ENCODE measurements around the gene GABRD. TPM values are rescaled to one million over a fixed set of nuclear protein-coding genes. Genes with fewer than 3 reads are reported as not detected.
"Not testable (repeated sequence)": the region's sequence is repeated elsewhere in the genome, so short reads cannot be mapped to it uniquely, and the experiment has no call there.

The GABRD gene, protein sequence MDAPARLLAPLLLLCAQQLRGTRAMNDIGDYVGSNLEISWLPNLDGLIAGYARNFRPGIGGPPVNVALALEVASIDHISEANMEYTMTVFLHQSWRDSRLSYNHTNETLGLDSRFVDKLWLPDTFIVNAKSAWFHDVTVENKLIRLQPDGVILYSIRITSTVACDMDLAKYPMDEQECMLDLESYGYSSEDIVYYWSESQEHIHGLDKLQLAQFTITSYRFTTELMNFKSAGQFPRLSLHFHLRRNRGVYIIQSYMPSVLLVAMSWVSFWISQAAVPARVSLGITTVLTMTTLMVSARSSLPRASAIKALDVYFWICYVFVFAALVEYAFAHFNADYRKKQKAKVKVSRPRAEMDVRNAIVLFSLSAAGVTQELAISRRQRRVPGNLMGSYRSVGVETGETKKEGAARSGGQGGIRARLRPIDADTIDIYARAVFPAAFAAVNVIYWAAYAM
- 0.72 TPM for total RNA-seq (ENCODE audit: insufficient read depth, low replicate concordance)

DNA sequence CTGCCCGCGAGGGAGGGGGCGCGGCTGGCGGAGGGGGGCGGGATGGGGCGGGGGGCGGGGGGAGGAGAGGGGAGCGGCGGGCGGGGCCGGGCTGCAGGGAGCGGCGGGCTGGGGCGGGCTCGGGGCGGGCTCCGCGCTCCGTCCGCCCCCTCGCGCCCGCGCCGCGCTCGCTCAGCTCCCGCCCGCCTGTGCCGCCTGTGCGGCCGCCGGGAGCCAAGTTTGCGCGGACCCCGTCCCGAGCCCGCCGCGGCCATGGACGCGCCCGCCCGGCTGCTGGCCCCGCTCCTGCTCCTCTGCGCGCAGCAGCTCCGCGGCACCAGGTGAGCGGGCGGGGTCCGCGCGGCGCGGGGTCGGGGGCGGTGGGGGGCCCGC, at the start of gene GABRD:
Gene GABRD (plus strand): TSS at position 174 of the 372 bp plus-strand sequence. CDS start 79 bp downstream, at position 253.
- DNase-seq (ENCODE audit: low spot score): no peak

DNA sequence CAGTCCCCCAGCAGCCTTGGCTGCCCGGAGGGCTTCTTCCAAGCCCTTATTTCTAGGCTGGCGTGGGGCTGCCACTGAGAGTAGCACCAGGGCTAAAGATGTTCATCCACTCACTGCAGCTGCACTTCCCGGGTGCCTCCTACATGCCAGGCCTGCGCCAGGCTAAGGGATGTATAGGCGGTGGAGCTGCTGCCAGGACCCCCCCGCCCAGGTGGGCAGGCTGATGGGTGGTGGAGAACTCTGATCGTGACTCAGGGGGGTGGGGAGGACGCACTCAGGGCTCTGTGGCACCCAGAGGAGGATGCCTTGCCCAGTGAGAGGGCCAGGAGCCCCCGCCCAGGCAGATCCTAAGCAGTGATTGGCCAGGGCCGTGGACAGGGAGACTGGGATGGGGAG, 49.6 kb upstream of the GABRD start:
- DNase-seq (ENCODE audit: low spot score): no peak

DNA sequence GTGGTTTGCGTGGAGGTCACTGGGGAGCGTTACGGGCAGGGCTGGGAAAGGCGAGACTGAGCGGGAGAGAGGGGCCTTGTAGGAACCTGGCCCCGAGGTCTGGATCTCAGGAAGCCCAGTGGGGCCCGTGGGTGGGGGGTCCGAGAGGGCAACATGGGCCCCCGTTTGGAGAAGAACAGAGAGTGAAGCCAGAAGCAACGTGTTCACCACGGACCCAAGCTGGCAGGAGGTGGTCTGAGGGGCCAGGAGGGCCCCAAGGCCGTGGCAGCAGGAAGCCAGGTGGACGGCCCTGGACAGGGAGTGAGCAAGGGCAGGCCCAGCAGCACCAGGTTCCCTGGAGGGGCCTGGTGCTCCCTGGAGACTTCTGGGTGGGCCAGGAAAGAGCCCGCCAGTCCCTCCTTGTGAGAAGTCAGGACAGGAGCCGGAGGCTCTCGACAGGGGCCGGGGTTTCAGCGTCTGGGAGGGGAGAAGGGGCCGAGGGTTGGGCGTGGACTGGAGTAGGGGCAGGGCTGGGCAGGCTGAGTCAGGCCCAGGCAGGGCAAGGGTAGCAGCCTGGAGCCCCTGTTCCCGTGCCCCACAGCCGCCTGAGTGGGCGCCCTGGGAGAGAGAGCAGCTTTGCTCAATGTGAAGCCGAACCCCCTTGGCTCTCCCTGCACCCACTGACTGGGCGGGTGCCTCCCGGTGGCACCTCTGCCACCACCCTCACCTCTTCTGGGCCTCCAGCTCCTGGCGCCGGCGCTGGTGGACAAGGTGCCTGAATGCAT, 49.0 kb upstream of the GABRD start:
- peak; percentile 36 for DNase-seq (ENCODE audit: low spot score)

DNA sequence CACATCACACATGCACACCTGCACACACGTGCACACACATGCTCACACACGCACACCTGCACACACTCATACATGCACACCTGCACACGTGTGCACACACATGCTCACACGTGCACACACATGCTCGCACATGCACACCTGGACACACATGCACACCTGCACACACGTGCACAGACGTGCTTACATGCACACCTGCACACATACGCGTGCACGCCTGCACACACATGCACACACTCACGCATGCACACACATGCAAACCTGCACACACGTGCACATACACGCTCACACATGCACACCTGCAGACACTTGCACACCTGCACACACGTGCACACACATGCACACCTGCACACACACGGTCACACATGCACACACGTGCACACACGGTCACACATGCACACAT, 48.1 kb upstream of the GABRD start:
- no peak for DNase-seq (ENCODE audit: low spot score)

DNA sequence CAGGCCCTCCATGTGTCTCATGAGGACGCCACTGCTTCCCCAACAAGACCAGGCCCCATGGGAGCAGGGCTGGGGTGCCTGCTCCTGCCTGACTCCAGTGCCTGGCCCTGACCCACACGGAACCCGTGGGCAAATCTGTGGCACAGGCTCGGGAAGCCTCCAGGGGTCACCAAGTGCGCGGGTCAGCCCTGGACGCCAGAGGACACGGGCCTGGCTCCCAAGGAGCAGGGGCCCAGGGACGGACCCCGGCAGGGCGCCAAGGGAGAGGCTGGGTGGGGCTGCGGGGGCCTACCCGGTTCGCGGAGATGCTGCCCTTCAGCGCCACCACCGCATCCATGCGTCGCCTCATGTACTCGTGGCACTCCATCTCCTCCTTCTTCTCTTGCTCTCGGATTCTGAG, 47.5 kb upstream of the GABRD start:
- no peak for DNase-seq (ENCODE audit: low spot score)

DNA sequence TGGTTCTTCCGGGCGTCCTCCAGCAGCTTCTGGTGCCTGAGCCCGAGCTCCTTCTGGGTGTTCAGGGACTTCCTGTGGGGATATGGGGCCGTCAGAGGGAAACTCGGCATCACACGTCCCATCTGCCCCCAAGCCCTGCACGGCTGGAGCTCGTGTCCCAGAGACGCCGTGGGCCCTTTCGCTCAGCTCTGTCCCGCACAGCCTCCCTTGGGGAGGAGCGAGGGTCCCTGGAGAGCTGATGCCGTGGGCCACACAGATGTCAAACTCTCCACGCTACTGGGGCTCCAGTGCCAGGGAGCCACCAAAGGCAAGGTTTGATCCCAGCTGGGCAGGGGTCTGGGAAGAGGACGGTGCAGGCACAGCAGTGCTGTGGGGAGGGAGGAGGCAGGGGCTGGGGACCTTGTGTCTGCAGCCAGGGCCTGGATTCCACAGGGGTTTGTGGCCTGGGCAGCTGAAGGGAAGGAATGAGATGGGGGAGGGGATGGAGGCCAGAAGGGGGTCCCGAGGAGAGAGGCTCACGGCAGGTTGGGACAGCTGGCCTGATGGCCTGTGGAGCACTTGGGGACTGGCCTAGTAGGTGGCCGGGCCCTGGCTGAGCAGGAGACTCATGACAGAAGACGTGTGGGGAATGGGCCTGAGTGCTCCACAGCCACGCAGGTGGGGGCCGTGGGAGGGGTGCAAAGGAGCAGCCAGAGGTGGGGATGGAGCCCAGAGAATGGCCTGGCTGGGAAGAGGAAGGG, 46.0 kb upstream of the GABRD start:
- DNase-seq (ENCODE audit: low spot score): no peak

DNA sequence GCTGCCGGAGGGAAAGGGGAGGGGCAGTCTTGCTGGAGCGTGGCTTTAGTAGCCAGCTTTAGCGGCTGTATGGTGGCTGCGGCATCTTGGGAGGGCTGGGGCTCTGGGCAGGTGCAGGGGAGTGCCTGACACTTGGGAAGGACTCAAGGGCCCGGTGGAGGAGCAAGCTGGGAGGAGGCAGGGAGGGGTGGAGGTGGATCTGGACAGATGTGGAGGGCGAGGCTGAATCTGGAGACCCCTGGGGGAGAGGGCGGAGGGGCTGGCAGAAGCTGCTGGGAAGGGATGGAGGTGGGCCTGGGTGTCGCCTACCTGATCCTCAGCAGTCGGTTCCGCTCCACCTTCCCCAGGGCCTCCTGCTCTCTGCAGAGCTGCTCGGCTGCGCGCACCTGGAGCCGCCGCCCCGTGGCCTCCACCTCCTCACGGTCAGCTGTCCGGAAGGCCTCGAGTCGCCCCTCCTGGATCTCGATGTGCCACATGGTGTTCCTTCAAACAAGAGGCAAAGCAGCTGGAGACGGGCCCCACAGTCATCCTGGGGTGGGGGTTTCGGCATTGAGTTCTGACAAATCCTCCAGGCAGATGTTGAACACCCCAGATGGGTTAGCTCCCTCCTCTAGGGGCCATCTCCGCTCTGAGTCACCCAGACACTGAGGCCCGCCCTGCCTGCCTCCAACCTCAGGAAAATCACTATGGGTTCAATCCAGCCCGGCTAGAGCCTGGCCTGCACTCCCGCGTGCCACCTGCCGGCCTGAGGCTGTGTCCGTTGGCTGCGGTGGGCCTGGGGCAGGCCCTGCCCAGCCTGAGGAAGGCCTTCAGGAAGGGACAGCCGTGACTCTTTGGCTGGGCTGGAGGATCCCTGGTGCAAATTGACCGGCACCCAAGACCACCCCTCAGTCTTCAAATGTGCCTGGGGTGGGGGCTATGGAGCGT, 45.2 kb upstream of the GABRD start:
- no peak for DNase-seq (ENCODE audit: low spot score)

DNA sequence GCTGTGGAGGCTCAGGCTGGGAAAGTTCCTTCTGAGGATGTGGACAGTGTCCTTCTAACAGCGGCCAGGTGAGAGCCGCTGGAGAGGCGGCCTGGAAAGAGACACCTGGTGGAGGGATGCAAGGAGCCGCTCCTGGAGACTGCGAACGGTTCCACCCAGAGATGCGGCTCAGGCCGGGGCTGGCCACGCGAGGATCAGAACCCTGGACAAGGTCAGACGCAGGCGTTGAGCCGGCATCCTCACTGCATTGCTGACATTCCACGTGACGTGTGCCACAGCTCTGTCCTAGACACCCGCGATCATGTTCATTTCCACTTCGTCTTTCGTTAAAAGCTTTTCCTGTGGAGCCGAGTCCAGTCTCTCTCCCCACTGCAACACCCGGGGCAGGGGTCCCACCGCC, 44.3 kb upstream of the GABRD start:
- DNase-seq (ENCODE audit: low spot score): no peak

DNA sequence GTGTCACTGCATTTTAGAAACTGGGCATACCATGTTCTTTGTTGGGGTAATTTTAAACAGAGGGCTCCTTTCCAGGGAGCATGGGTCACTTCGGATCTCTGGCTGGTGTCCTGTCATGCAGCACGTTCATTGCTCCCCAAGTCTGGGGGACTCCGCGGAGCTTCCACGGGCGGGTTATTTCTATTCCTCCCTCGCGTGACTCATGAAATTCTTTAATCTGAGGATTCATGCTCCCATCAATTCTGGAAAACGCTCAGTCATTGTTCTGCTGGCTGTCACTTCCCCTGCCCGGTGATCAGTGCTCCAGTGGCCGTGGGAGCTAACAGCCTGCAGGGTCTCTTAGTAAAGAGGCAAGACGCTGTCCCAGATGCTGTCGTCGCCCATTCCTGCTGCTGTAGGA, 43.6 kb upstream of the GABRD start:
- no peak for DNase-seq (ENCODE audit: low spot score)

DNA sequence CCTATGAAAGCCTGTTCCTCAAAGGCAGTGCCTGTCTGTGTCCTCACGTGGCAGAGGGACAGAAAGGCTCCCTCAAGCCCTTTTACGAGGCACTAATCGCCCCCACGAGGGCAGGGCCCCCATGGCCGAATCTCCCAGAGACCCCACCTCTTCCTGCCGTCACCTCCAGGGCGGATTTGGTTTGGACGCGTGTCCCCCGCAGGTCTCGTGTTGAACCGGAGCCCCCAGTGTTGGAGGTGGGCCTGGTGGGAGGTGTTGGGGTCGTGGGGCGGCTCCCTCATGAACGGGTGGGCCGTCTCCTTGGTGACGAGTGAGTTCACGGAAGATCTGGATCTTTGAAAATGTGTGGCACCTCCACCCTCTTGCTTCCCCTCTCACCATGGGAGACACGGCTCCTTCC, 43.1 kb upstream of the GABRD start:
- DNase-seq (ENCODE audit: low spot score): no peak

DNA sequence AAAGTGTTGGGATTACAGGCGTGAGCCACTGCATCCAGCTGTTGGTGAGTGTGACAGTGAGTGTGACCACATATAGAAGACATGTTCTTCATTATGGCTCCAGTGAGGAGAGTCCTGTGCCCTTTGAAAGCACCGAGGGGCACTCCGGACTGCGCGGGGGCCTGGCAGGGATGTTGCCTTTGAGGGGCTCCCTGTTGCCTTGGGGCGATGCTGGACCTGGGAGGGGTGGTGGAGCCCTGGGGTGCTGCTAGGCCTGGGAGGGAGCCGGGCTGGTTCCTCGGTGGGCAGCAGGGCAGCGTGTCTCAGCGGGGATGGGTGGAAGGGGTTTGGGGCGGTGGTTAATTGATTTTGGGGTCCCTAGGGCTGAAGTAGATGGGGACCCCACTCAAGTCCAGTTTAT, 41.0 kb upstream of the GABRD start:
- DNase-seq (ENCODE audit: low spot score): no peak

DNA sequence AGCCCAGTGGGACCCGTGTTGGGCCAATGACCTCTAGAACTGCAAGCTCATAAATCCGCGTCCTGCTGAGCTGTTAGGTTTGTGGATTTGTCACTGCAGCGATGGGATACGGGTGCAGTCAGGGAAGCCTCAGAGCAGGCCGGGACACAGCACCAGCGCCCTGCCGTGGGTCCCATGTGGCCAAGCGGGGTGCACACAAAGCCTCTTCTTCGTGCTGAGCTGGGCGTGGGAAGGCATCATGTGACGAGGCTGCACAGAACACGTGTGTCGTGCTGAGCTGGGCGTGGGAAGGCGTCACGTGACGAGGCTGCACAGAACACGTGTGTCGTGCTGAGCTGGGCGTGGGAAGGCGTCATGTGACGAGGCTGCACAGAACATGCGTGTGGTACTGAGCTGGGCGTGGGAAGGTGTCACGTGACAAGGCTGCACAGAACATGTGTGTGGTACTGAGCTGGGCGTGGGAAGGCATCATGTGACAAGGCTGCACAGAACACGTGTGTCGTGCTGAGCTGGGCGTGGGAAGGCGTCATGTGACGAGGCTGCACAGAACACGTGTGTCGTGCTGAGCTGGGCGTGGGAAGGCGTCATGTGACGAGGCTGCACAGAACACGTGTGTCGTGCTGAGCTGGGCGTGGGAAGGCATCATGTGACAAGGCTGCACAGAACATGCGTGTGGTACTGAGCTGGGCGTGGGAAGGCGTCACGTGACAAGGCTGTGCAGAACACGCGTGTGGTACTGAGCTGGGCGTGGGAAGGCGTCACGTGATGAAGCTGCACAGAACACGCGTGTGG, 40.3 kb upstream of the GABRD start:
- not testable (repeated sequence) for DNase-seq (ENCODE audit: low spot score)

DNA sequence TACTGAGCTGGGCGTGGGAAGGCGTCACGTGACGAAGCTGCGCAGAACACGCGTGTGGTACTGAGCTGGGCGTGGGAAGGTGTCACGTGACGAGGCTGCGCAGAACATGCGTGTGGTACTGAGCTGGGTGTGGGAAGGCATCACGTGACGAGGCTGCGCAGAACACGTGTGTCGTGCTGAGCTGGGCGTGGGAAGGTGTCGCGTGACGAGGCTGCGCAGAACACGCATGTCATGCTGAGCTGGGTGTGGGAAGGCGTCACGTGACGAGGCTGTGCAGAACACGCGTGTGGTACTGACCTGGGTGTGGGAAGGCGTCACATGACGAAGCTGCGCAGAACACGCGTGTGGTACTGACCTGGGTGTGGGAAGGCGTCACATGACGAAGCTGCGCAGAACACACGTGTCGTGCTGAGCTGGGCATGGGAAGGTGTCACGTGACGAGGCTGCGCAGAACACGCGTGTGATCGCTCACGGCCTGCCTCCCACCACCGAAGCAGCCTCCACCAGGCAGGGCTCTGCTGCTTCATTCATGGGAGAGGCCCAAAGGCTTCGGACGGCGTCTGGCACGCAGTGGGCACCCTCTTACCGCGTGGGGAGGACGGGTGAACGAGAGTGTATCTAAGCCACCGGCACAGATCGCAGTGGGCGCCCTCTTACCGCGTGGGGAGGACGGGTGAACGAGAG, 39.5 kb upstream of the GABRD start:
- DNase-seq (ENCODE audit: low spot score): no peak

DNA sequence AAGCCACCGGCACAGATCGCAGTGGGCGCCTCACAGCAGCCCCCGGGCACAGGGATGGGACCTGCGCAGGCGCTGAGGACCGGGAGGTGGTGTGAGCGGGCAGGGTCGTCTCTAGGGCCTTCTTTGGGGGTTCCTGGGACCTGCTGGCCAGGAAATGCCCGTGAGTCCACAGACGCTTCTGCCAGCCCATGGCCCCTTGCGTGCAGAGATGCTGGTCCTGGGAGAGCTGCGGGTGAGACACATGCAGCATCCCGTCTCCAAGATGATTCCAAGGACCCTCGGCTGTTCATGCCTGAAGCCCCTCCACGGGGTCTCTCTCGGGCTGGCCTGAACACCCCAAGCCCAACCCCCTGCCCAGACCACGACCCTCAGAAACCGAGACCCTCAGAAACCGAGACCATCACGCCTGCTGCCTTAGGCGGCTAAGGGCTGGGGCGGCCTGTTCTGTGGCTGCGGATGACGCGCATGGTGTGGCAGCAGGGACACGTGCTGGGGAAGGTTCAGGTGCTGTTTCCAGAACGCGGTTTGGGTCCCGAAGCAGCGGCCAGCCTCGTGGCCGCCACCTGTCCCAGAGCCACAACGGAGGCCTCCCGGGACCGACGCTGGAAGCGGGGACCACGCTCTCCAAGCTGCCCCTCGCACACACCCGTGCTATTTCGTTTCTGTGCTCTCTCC, 38.5 kb upstream of the GABRD start:
- no peak for DNase-seq (ENCODE audit: low spot score)

DNA sequence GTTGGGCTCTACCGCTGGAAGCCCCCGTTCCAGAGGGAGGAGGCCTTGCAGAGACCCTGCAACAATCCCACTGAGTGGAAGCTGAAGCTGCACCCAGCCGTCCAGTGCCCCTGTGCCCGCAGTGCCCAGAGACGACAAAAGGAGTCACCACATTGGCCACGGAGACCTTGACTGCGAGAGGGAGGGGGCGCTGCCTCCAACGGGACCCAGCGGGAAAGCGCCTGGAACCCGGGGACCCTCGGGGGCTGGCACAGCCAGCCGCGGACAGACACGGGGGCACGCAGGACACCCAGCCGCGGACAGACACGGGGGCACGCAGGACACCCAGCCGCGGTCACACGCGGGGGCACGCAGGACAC, 38.0 kb upstream of the GABRD start:
- DNase-seq (ENCODE audit: low spot score): no peak

DNA sequence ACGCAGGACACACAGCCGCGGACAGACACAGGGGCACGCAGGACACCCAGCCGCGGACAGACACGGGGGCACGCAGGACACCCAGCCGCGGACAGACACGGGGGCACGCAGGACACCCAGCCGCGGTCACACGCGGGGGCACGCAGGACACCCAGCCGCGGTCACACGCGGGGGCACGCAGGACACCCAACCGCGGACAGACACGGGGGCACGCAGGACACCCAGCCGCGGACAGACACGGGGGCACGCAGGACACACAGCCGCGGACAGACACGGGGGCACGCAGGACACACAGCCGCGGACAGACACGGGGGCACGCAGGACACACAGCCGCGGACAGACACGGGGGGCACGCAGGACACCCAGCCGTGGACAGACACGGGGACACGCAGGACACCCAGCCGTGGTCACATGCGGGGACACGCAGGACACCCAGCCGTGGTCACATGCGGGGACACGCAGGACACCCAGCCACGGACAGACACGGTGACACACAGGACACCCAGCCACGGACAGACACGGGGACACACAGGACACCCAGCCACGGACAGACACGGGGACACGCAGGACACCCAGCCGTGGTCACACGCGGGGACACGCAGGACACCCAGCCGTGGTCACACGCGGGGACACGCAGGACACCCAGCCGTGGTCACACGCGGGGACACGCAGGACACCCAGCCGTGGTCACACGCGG, 37.4 kb upstream of the GABRD start:
- DNase-seq (ENCODE audit: low spot score): not testable (repeated sequence)

DNA sequence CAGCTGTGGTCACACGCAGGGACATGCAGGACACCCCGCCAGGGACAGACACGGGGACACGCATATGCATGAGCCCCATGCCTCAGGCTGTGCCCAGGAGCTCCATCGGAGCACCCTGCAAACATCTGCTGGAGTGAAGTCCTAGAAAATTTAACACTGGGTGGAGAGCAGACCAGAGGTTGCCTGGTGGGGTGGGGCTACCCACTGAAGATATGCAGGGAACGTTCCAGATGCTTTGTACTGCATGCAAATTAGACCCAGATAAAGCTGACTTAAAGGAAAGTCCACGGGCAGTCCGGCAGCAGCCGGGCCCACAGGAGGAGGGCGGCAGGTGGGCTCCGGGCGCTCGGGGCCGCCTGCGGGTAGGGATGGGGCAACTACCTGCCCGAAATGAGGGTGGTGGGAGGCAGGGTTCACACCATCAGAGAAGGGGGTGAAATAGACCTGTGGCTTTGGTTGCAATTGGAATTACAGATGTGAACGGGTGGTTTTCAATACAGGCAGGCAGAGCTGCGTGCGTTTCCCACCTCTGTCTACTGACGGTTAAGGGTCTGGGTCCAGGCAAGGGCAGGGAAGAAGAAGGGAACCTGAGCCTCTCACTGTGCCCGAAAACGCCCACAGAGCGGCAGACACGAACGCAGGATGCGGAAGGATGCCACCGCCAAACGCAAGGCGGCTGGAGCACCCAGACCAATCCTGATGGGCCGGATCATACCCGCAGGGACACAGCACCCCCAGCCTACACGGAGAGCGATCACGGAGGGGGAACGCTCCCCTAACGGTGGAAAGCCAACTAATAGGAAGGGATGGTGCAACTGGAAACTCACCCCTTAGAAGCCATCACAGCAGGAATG, 36.5 kb upstream of the GABRD start:
- no peak for DNase-seq (ENCODE audit: low spot score)
